Caco-2 (cell line): ENCODE results near the gene FUT2. TPM values are rescaled to one million over a fixed set of nuclear protein-coding genes. Genes with fewer than 3 reads are reported as not detected.

Experiments
- BruUV-seq: library from RNA; stranded (reverse); fragments of 400-500 nt; replicated peaks from 2 replicates; lab custom pipeline; 2021; lab: Mats Ljungman, UMichigan
- CTCF ChIA-PET: fragments of 300-600 bp; sonication (Branson Sonifier 250); formaldehyde crosslinking; loops from one replicate; lab custom pipeline; 2022; ENCODE audit warnings: antibody characterized with exemption; lab: Charles Lee
- POLR2A ChIA-PET: fragments of 300-600 bp; sonication (Branson Sonifier 250); formaldehyde crosslinking; loops from one replicate; lab custom pipeline; 2022; ENCODE audit warnings: antibody characterized with exemption; lab: Charles Lee
- DNase-seq, 2 experiments: peaks; one replicate each; pipeline versions ENCODE4 v3.0.0 to v3.0.0-alpha.2; 2020 to 2022
- H3K27me3 ChIP-seq: replicated peaks from 2 replicates; pipeline ENCODE4 v1.6.0; 2011; ENCODE audit warnings: low read length; ENCODE audit not compliant: control insufficient read depth, insufficient read depth
- H3K36me3 ChIP-seq: 2 replicates; pipeline ENCODE4 v1.5.1; 2011; ENCODE audit warnings: low read length; ENCODE audit not compliant: control insufficient read depth, insufficient read depth
- H3K4me1 ChIP-seq: fragments of 250-450 bp; sonication (Bioruptor Pico); 2 replicates; pipeline ENCODE4 v1.5.1; 2020; ENCODE audit warnings: mild to moderate bottlenecking
- H3K4me3 ChIP-seq: 2 replicates; pipeline ENCODE4 v1.5.1; 2011; ENCODE audit warnings: low read depth, mild to moderate bottlenecking, control low read depth, low read length
- H3K9me3 ChIP-seq: fragments of 250-450 bp; sonication (Bioruptor Pico); 2 replicates; pipeline ENCODE4 v1.5.1; 2020; ENCODE audit warnings: mild to moderate bottlenecking, moderate library complexity
- H3K27ac Mint-ChIP-seq: one replicate; pipeline ENCODE4 v1.8.0; 2022; ENCODE audit warnings: mixed read lengths; ENCODE audit not compliant: unreplicated experiment
- H3K27me3 Mint-ChIP-seq: one replicate; pipeline ENCODE4 v1.8.0; 2022; ENCODE audit warnings: mixed read lengths; ENCODE audit not compliant: insufficient read depth, unreplicated experiment
- H3K36me3 Mint-ChIP-seq: one replicate; pipeline ENCODE4 v1.8.0; 2022; ENCODE audit warnings: mild to moderate bottlenecking, mixed read lengths; ENCODE audit not compliant: insufficient read depth, unreplicated experiment
- H3K4me1 Mint-ChIP-seq: one replicate; pipeline ENCODE4 v1.8.0; 2022; ENCODE audit warnings: low read depth, mixed read lengths; ENCODE audit not compliant: unreplicated experiment
- H3K4me3 Mint-ChIP-seq: one replicate; pipeline ENCODE4 v1.8.0; 2022; ENCODE audit warnings: mild to moderate bottlenecking, moderate library complexity, mixed read lengths; ENCODE audit not compliant: unreplicated experiment
- H3K9me3 Mint-ChIP-seq: one replicate; pipeline ENCODE4 v1.8.0; 2022; ENCODE audit warnings: mixed read lengths; ENCODE audit not compliant: unreplicated experiment
- intact Hi-C: fragments of 100-400 bp; cut with micrococcal nuclease; formaldehyde crosslinking; loops from one replicate; pipeline ENCODE4 v1.10.0; 2022; ENCODE audit not compliant: unreplicated experiment
- total RNA-seq: library from RNA; stranded (reverse); gene quantifications from 2 replicates; pipeline ENCODE4 v1.2.3, GENCODE V29; 2022
- TF ChIP-seq, protein P1 (sequence below), 2 experiments: fragments of 200-600 bp in 1 of 2; IDR thresholded peaks; 1 replicate in 1 of 2; 2 replicates in 1 of 2; pipeline versions ENCODE4 v1.5.1 to v1.8.0; 2011 to 2022; ENCODE audit warnings: antibody characterized with exemption in 1 of 2, control low read depth in 1 of 2, inconsistent platforms in 1 of 2, low read depth in 1 of 2, low read length in 1 of 2, mild to moderate bottlenecking in 1 of 2, moderate library complexity in 1 of 2; ENCODE audit not compliant: insufficient read depth in 1 of 2, severe bottlenecking in 1 of 2, unreplicated experiment in 1 of 2

FUT2 gene
- total RNA-seq, 1 experiment from 2014 or later, result 13.5 TPM

DNA sequence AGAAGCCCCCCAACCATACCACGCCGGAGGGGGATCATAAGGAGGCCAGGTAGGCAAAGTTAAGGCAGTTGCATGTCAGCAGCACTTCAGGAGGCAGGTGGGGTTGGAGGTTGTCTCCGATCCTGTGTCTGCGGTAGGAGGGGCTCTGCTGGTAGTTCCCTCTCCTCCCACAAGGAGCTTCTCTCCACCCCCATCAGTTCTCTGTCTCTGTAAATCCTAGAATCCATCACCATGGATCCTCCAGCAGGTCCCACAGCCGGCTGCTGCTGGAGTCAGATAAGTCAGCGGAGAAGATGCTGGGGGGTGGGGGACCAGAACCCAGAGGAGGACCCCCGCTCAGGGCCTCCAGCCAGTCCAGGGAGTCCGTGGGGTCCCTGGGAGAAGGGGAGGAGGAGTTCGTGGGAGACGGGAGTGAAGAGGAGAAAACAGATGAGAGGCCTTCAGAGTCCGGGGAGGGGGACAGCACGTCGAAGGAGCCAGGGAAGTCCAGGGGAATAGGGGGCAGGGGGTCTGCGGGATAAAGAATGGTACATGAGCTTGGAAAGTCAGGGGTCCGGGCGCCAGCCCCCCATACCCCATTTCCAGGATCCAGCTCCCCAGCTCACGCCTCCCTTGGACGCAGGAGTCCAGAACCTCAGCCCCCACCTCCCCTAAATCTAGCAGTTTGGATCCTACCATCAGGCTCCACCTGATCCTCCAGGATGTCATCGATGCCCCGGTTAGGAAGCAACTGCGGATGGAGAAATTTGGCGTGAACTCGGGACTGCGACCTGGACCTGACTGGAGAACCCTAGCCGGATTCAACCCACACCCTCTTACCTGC lies 17.5 kb downstream of the FUT2 start:
- H3K4me1 Mint-ChIP-seq, result peaks cover 25% of the 10 kb centered on the region

GRCh38 chr19:48713864-48714755 lies 18.3 kb downstream of the FUT2 start:
- no peaks in the 10 kb centered on the region for H3K9me3 Mint-ChIP-seq
- ChIA-PET CTCF (interaction anchor here (0.6 to 3.3 kb wide), 16 partner anchors 11 to 399 kb away, joined by 3 to 37 read pairs (median 4); partner anchors contain the start of genes CA11, FUT2 and KCNA7), POLR2A (interaction anchor here (0.6 to 1.7 kb wide), 11 partner anchors 11 to 280 kb away, joined by 3 to 12 read pairs (median 4); partner anchors contain the start of genes CA11, FUT2, GYS1 and PPP1R15A)
- peak overlapping the region; percentile 84 for H3K4me3 Mint-ChIP-seq
- H3K4me1 ChIP-seq, result peaks cover 16% of the 10 kb centered on the region
- no peaks in the 10 kb centered on the region for H3K27me3 Mint-ChIP-seq
- peaks cover 4% of the 10 kb centered on the region; the same call in 1 of the 2 replicates for H3K9me3 ChIP-seq
- H3K4me1 Mint-ChIP-seq, result peaks cover 33% of the 10 kb centered on the region
- TF ChIP-seq, protein P1, sequence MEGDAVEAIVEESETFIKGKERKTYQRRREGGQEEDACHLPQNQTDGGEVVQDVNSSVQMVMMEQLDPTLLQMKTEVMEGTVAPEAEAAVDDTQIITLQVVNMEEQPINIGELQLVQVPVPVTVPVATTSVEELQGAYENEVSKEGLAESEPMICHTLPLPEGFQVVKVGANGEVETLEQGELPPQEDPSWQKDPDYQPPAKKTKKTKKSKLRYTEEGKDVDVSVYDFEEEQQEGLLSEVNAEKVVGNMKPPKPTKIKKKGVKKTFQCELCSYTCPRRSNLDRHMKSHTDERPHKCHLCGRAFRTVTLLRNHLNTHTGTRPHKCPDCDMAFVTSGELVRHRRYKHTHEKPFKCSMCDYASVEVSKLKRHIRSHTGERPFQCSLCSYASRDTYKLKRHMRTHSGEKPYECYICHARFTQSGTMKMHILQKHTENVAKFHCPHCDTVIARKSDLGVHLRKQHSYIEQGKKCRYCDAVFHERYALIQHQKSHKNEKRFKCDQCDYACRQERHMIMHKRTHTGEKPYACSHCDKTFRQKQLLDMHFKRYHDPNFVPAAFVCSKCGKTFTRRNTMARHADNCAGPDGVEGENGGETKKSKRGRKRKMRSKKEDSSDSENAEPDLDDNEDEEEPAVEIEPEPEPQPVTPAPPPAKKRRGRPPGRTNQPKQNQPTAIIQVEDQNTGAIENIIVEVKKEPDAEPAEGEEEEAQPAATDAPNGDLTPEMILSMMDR (IDR thresholded peaks at IDR 0.05; ENCODE audit: insufficient read depth in 1 of 2, low read depth in 1 of 2, low read length in 1 of 2, severe bottlenecking in 1 of 2, unreplicated experiment in 1 of 2), result no peak
- H3K27me3 ChIP-seq, result no peaks in the 10 kb centered on the region
- H3K4me3 ChIP-seq, result peak overlapping the region; percentile 75
- DNase-seq, result peak; percentile 100
- BruUV-seq, result no TSS peak
- peak overlapping the region; percentile 90 for H3K27ac Mint-ChIP-seq
- H3K36me3 Mint-ChIP-seq, result peaks cover 27% of the 10 kb centered on the region
- intact Hi-C loops, result loop anchor here (1.0 to 5.0 kb wide), 4 partner anchors 19 to 68 kb away; partner anchors contain the start of genes CA11 and FUT2
- no peaks in the 10 kb centered on the region for H3K36me3 ChIP-seq

More for the DNA sequence above, 17.5 kb downstream of the FUT2 start:
- intact Hi-C loops, result loop anchor here (5.0 kb wide), 1 partner anchor 36 kb away; no protein-coding TSS in a partner anchor
- Mint-ChIP-seq H3K27me3 (no peaks in the 10 kb centered on the region), H3K9me3 (no peaks in the 10 kb centered on the region), H3K4me3 (peak overlapping the region; percentile 84), H3K36me3 (peaks cover 27% of the 10 kb centered on the region), H3K27ac (peak overlapping the region; percentile 90)
- H3K4me1 ChIP-seq, result peaks cover 16% of the 10 kb centered on the region
- H3K9me3 ChIP-seq, result peaks cover 7% of the 10 kb centered on the region; the same call in 1 of the 2 replicates
- H3K36me3 ChIP-seq, result no peaks in the 10 kb centered on the region
- TF ChIP-seq, protein P1 (IDR thresholded peaks at IDR 0.05; ENCODE audit: insufficient read depth in 1 of 2, low read depth in 1 of 2, low read length in 1 of 2, severe bottlenecking in 1 of 2, unreplicated experiment in 1 of 2), result peak; percentile 31 to 35
- H3K27me3 ChIP-seq, result no peaks in the 10 kb centered on the region
- BruUV-seq, result TSS peak; percentile 25
- CTCF ChIA-PET, result interaction anchor here (1.0 to 3.3 kb wide), 11 partner anchors 12 to 392 kb away, joined by 3 to 37 read pairs (median 6); partner anchors contain the start of genes CA11 and FUT2
- peak overlapping the region; percentile 74 for H3K4me3 ChIP-seq
- POLR2A ChIA-PET, result interaction anchor here (0.6 to 1.7 kb wide), 9 partner anchors 12 to 280 kb away, joined by 3 to 12 read pairs (median 4); partner anchors contain the start of genes CA11, FUT2, PPP1R15A and RUVBL2
- peak; percentile 56 to 64 for DNase-seq
